Activated CD8-positive, alpha-beta memory T cell treated with anti-CD3 and anti-CD28 coated beads, Interleukin-2, amount 50 U/mL, for 24 hours (primary cell): Measurements from ENCODE around the gene JAZF1.
"Not testable (repeated sequence)": the region's sequence is repeated elsewhere in the genome, so short reads cannot be mapped to it uniquely, and the experiment has no call there.

Source experiments
- DNase-seq: peaks from one replicate; pipeline ENCODE4 v3.0.0-alpha.2; 2020; ENCODE audit errors: extremely low read depth

JAZF1 gene

DNA sequence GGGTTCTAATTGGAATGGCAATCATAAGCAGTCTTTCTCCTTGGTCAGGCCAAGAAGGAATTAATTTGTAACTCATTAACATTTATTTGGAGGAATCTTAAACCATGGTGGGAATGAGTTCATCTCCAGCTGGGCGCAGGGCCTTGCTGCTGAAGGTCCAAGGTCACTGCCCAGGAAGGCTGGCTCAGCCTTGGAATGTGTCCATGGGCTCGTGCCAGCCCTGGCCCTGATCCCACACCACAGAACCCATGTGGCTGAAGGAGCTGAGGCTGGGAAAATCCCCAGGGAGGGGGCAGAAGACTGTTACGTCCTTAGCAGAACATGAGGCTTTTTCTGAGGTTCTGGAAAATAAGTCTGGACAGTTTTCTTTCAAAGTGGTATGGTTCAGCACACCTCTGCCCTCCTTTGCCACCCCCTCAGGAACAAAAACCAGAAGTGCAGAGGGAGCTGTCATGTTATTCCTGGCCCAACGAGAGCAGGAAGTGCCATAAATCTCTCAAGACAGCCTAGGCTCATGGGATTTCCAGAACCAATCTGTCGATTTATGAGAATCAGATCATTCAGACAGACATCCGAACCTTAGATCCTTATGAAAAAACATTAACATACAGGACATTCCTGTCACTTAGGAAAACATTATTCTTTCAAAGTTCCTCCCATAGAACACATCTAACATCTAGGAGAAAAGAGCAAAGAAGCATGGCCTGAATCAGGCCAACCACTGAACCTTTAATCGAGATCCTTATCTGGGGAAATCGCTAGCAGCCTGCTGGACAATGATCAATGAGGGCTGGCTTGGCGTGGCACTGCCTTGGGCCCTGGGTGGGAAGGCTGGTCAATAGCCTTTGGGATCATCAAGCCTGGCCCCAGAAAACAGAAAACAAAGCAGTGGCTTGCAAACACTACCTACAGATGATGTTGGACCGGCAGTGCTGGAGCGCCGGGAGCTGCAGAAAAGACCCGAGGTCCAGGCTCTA is 306.3 kb downstream of the JAZF1 start:
- no peak for DNase-seq

DNA sequence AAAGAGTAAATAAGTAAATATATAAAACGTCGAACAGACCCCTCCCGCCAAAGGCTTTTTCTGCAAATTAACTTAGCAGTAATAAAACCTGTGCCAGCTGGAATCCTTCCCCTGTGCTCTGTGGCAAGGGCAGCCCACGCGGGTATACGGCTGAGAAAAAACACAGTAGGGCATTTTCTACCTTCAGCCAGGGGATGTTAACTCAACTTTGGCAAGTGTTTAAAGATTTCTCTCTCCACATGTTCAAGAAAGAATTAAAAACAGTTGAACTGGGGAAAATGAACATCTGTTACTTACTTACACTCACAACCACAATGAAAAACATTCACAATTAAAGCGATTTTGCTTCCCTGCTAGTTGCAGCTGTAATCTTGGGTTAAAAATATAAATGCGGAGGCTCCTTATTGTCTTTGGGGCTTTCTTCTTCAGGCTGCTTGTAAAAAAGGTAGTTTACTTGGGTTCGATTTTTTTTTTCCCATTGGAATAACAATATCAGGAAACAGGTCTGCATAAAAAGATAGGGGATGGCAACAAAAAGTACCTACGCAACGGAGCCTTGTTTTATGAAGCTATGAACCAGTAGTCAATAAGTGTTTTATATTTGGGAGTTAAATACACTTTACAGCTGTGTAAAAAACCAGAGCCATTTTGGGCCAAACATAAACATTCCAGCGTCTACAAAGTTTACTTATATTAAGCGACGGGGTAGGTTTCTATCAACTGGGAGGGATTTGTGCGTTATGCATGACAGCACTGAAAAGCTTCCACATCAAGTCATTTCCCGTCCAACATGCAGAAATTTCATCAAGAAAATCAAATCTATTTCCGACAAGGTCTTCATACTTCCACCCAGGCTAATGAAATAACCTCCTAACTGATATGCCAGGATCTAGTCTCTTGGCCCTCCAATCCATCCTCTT is 308.0 kb downstream of the JAZF1 start:
- no peak for DNase-seq

DNA sequence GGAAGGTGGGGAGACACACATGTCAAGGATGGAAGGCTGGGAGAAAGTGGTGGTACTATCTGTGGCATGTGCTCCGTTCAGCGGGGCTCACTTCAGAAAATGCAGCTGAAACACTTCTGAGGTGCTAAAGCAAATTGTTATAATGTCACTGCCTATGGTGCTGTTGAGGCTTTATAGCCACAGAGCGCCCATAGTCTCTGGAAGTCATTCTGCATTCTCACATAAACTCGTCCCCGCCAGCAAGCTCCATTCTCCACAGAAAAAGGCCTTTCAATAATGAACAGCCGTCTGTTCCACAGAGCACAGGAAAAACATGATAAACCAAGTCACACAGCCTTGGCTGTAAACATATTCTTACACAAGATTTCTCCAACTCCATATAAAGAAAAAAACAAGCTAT is 308.7 kb downstream of the JAZF1 start:
- no peak for DNase-seq

DNA sequence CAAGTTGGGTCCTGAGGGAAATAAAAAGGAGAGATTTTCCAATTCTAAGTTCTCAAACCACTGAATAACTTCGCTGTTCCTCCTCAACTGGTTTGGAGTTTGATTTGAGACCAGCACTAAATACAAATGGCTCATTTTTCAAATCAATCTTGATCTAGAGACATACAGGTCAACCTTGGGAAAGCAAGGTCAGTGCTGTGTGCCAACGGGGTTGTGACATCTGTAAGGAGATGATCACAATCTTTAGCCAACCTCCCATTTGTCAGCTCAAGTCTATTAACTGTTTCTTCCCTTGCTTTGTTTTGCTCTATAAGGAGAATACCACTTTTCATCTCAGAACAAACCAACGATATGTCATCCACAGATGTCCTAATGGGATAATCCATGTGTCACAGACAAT is 309.5 kb downstream of the JAZF1 start:
- no peak for DNase-seq

DNA sequence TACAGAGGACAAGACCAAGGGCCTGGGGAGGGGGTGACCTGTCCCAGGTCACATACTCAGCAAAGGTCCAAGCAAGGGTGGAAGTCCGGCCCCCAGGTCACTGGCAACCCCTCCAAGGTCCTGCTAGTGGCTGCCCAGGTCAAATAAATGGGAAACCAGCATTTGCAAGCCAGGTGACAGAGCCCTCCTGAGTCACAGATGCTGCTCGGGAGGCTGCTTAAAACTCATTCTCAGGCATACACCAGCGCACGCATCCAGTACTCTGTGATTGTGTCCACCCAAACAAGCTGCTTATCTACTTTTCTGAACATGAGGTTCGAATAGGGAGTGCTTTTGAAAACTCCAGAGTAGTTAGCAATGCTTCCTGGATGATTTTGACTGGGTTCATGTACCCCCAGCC is 310.0 kb downstream of the JAZF1 start:
- DNase-seq = no peak

DNA sequence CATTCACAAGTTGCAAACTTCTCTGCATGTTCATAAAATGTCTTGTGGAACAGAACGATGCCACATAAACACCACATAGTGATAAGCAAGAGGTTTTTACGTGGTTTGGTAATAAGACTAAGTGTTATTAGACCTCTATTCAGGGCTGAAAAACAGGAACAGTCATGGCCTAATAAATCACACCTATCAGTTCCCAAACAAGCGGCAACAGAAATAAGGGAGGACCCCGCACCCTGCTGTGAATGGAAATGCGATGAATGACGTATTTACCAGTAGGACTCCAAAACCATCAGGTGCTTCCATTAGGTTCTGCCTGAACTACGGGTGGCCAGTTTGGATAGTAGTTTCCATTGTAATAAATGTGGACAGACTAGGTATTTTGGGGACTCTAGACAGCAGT is 311.5 kb downstream of the JAZF1 start:
- no peak for DNase-seq

DNA sequence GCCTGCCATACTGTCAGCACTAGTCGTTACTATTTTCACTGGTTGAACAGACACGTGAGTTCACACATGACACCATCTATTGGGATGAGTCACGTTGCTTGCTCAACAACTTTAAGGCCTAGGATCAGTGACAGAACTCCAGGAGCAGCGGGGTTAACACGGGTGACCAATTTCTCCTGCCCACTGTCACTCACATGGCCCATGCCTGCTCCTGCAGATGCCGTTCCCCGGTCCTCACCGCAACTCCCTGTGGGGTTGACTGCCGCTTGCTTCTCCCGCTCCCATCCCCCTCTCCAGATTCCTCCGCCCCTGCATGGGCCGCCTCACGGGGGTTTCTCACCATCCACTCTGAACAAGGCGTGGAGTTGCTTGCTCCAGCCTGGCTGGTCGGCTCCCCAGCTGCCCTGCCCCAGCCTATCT is 312.5 kb downstream of the JAZF1 start:
- DNase-seq = no peak

DNA sequence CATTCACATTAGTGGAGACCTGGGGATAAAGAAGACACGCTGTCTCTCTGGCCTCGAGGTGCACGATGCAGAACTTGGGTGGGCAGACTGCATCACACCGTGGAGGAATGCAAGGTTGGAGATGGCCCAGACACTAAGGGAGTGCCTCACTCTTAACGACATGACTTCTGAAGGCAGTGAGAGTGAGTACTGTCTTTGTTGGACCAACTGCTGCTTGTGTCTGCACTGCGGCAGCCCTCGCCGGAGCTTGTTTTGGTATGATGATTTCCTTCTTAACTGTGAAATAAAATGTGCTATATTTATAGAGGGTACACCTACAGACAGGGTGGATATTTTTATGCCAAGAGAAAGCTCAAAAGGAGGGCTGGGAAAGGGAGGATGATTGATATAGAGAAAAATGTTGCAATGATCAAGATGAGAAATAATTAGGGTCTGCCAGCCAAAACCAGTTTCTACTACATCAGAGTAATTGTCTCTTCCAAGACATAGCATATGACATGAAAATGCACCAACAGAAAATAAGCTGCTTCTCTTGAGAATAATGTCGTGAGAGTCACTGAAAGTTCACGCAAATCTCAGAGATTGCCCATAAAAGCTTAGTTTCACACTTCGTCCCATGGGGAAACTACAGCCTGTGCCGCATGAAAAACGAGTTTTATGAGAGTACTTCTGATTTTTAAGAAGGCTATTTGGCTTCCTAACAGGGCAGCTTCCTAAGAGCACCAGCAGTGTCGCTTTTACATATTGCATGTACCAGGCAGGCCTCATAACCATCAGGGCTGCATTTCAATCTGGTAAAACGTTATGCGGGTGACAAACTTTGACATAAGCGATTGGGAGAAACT is 313.5 kb downstream of the JAZF1 start:
- no peak for DNase-seq

DNA sequence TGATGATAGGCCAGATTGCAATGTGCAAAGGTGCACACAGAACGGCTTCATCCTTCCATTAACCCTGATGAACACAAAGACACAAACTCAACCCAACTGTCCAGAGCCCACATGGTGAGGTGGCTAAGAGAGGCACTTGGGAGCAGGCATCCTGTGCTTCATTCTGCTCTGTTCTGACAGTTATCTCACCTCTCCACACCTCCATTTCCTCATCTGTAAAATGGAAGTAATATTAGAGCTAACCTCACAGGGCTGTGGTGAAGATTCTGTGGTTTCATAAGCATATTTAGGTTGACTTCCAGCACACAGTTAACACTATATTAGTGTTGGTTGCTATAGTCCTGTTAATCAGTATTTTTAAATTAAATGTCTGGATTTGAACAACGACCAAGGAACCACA is 314.3 kb downstream of the JAZF1 start:
- DNase-seq = no peak

DNA sequence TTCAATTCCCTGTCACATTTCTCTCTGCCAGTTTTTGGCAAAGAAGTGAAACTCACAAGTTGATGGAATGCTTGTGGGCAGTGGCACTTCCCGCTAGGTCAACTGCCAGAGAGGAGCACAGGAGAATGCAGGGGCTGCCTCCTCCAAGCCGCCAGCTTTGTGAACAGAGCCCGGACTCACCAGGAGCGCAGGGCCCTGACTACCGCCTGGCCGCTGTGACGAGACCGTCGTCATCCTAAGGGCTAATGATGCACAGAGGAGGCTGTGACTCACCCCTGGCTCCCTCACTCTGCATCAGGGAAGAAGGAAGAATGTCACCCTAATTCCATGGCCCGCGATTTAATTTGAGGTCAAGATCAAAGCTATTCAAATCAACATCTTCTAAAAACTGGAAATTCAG is 316.7 kb downstream of the JAZF1 start:
- no peak for DNase-seq

DNA sequence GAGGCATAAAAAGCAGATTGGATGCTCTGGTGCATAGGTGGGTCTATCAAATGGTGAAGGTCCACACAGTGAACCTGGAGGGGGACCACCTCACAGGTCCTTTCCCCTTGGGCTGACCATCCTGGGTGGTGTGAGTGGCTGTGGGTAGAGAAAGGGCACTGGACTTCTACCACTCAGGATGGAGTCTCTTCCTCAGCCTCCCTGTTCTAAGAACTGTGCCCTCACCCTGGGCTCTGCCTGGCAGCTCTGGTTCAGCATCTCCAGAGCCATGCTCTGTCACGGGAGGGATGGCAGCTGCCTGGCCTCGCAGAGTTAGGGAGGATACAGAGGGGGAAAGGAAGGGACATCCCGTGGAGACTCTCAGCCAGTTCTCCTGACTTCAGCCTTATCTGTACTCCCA is 318.8 kb downstream of the JAZF1 start:
- no peak for DNase-seq

DNA sequence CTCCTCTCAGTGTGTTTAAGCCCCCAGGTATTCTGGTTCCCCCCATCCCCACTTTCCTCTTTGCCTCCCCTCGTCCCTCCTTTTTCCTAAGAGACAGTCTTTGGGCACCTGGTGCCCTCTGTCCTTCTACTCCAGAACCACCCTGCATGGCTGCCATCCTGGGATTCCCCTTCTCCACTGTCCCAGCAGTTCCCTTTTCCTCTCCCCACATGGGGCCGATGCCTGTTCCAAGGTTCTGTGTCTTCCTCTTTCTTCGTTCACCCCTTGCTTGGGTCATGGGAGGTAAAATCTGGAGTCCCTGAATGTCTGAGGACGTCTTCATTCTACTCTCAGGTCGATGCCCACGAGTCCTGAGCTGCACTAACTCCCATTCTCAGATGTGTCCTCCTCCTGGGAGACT is 319.8 kb downstream of the JAZF1 start:
- no peak for DNase-seq

DNA sequence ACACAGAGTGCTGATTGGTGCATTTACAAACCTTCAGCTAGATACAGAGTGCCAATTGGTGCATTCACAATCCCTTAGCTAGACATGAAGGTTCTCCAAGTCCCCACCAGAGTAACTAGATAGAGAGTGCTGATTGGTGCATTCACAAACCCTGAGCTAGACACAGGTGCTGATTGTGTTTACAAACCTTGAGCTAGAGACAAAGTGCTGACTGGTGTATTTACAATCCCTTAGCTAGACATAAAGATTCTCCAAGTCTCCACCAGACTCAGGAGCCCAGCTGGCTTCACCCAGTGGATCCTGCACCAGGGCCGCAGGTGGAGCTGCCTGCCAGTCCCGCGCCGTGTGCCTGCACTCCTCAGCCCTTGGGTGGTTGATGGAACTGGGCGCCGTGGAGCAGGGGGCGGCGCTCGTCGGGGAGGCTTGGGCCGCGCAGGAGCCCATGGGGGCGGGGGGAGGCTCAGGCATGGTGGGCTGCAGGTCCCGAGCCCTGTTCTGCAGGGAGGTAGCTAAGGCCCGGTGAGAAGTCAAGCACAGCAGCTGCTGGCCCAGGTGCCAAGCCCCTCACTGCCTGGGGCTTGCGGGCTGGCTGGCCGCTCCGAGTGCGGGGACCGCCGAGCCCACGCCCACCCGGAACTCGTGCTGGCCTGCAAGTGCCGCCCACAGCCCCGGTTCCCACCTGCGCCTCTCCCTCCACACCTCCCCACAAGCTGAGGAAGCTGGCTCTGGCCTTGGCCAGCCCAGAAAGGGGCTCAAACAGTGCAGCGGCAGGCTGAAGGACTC is 323.7 kb downstream of the JAZF1 start:
- DNase-seq = not testable (repeated sequence)

DNA sequence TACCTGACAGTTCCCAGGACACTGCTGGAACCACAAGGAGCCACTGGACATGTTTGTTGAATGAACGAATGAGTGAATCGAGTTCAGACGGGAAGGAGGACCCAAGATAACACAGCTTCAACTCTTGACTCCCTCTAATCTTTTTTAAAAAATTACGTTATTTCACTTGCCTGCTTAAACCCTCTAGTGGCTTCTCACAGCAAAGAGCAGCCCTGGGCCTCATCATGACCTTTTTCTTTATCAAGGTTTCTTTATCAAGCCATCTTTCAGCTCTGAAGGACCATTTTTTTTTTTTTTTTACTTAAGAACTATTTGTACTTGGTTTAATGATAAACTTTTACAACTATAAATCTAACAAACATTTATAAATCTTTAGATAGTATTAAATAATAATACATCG is 330.1 kb downstream of the JAZF1 start:
- DNase-seq = no peak

DNA sequence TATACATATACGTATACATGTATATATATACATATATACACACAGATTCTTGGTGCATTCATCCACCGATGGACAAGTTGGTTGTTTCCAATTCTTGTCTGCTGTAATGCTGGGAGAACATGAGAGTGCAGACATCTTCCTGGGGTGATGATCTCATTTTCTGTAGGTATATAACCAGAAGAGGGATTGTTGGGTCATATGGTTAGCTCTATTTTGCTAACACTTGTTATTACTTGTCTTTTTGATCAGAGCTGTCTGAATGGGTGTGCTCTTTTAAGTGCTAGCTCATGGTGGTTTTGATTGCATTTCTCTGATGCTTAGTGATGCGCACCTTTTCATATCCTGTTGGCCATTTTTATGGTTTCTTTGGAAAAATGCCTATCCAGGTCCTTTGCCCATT is 334.2 kb downstream of the JAZF1 start:
- DNase-seq = no peak

DNA sequence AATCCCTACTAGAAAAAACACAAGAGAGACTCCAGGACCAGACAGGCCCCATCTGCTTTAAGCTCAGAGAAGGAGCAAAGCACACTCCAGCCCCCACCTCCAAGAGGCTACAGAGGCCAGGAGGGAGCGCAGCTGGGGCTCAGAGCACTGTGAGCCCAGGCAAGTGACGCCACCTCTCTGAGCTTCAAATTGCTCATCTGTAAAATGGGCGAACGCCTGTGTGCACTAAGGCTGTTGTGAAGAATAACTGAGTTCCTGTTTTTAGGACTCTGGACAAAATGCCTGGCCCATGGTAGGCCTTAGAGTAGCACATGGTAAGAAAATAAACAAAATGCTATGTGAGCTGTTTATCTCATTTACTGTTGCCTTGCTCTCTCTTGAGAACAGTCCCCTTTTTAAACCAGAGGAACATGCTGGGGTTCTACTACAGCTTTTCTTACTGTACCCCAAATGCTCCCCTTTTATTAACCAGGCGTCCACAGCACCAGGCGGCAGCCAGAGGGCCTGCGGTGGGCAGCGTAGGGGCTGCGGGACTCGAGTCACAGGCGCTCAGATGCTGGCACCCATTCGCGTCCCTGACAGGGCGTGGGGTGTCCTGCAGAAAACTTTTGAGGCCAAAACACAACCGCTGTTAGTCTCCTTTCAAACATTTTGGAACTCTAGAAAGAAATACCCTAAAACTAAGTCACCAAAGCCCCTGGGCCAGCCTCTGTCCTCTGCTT is 336.9 kb downstream of the JAZF1 start:
- no peak for DNase-seq

DNA sequence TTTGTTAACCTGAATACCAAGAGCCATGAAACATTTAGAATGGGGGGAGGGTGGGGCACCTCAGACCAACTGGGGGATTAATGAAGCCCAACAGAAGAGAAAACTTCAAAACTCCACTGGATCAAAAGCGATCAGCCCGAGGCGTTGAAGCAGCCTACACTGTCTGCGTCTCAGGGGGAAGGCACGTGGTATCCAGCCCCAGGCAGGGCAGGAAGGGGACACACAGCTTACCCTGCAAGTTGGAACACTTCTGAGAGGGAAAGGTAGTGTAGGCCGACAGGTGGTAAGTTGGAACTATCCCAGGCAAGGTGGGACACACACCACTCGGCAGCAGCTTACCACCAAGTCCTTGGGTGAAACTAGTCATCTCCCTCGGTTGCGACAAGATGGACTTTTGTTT is 337.7 kb downstream of the JAZF1 start:
- no peak for DNase-seq

DNA sequence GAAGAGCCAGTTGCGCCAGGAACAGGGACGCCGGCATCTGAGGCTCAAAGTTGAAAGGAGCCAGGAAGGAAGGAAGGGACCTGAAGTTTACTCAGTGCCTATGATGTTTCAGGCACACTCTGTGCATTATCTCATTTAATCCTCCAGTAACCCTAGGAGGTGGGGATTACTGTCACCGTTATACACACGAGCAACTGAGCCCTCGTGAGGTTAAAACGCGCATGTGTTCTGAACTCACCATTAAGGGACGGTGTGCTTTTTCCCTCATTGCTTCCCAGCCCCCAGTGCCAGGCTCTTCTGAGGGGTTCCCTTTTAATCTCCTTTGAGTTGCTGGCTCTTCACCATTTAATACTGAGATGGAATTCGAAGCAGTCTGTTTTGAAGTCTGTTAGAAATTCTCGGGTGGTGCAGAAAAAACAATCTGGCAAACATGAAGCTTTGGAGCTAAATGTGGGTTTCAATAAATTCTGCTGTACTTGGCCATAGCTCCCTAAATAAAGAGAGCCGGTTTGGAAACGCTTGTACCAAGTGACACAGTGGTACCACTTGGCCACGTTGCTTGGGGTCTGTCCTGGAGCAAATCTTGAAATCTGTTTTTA is 338.4 kb downstream of the JAZF1 start:
- DNase-seq = no peak

DNA sequence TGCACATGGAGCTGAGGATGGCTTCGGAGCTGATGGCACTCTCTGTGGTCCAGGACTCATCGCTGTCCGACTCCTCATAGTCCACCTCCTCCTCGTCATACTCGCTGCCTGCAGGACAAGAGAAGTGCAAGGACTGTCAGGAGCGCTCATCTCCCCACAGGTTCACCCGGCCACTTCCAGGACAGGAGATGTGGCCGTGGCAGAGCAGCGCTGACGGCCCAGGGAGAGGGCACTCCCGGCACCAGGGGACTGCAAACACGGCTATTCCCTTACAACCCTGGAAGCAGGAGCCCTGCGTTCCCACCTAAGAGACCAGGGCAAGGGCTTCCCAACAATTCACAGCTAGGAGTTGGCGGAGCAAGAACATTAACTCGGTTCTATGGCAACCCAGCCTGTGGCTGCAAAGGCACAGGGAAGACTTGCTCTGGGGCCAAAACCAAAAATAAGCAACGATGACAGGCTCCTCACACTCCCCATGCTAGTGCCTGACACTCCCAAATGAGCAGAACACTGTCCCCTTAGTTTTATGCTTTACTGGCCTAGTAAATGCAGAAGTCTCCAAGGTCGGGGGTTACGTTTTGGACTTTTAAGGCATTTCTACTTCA is 339.7 kb downstream of the JAZF1 start:
- no peak for DNase-seq
